OCI-LY1 (cell line): ENCODE measurements around the gene FUT8.

Experiments
- H2AFZ ChIP-seq: fragments of 200-600 bp; sonication (generic), shearing (Covaris generic); 2 replicates; pipeline ENCODE4 v1.6.0; 2014; ENCODE audit warnings: antibody characterized with exemption, mild to moderate bottlenecking, low read length
- H3F3A ChIP-seq: fragments of 200-600 bp; sonication (generic), shearing (Covaris generic); 2 replicates; pipeline ENCODE4 v1.6.0; 2014; ENCODE audit warnings: mild to moderate bottlenecking, antibody characterized with exemption, low read length, moderate library complexity; ENCODE audit not compliant: insufficient read depth
- H3K27ac ChIP-seq: fragments of 200-600 bp; sonication (generic); 2 replicates; pipeline ENCODE4 v1.5.1; 2014; ENCODE audit warnings: low read length, mixed run types, mild to moderate bottlenecking, low read depth; ENCODE audit not compliant: poor library complexity, severe bottlenecking
- H3K27me3 ChIP-seq: fragments of 200-600 bp; sonication (generic); 2 replicates; pipeline ENCODE4 v1.6.0; 2014; ENCODE audit warnings: antibody characterized with exemption, mild to moderate bottlenecking, low read length, moderate library complexity; ENCODE audit not compliant: insufficient read depth
- H3K36me3 ChIP-seq: fragments of 200-600 bp; sonication (generic); 2 replicates; pipeline ENCODE4 v1.6.1; 2014; ENCODE audit warnings: mild to moderate bottlenecking, antibody characterized with exemption, low read length, moderate library complexity, mixed read lengths; ENCODE audit not compliant: insufficient read depth
- H3K4me1 ChIP-seq: fragments of 200-600 bp; sonication (generic); 2 replicates; pipeline ENCODE4 v1.5.1; 2014; ENCODE audit warnings: mild to moderate bottlenecking, low read length, moderate library complexity; ENCODE audit not compliant: insufficient read depth, severe bottlenecking
- H3K4me2 ChIP-seq: fragments of 200-600 bp; sonication (generic), shearing (Covaris generic); 2 replicates; pipeline ENCODE4 v1.6.1; 2014; ENCODE audit warnings: low read length
- H3K4me3 ChIP-seq: fragments of 200-600 bp; sonication (generic); 2 replicates; pipeline ENCODE4 v1.5.1; 2014; ENCODE audit warnings: low read length, low read depth, mild to moderate bottlenecking, mixed read lengths; ENCODE audit not compliant: poor library complexity, severe bottlenecking
- H3K79me2 ChIP-seq: fragments of 200-600 bp; shearing (Covaris generic); 2 replicates; pipeline ENCODE4 v1.6.1; 2016; ENCODE audit warnings: mixed run types, low read length, mixed read lengths; ENCODE audit not compliant: insufficient read depth
- H3K9ac ChIP-seq: fragments of 200-600 bp; sonication (generic), shearing (Covaris generic); 2 replicates; pipeline ENCODE4 v1.6.1; 2014; ENCODE audit warnings: mild to moderate bottlenecking, low read length, mixed read lengths
- H3K9me2 ChIP-seq: fragments of 200-600 bp; sonication (generic), shearing (Covaris generic); 2 replicates; pipeline ENCODE4 v1.6.1; 2014; ENCODE audit warnings: low read depth, mild to moderate bottlenecking, low read length, mixed read lengths
- H3K9me3 ChIP-seq: fragments of 200-600 bp; shearing (Covaris generic); 2 replicates; pipeline ENCODE4 v1.6.1; 2014; ENCODE audit warnings: low read length, mixed read lengths
- H4K20me1 ChIP-seq: fragments of 200-600 bp; sonication (generic), shearing (Covaris generic); 2 replicates; pipeline ENCODE4 v1.6.0; 2016; ENCODE audit warnings: mild to moderate bottlenecking, low read length; ENCODE audit not compliant: insufficient read depth
- CTCF ChIP-seq: fragments of 200-600 bp; sonication (generic), shearing (Covaris generic); IDR thresholded peaks from 2 replicates; pipeline ENCODE4 v1.5.1; 2017; ENCODE audit warnings: mild to moderate bottlenecking, antibody characterized with exemption, low read length, moderate library complexity, mixed read lengths
- EZH2 ChIP-seq: fragments of 200-600 bp; sonication (generic), shearing (Covaris generic); IDR thresholded peaks from 2 replicates; pipeline ENCODE4 v1.8.0; 2017; ENCODE audit warnings: borderline replicate concordance, mixed run types, mild to moderate bottlenecking, antibody characterized with exemption, low read length, moderate library complexity, mixed read lengths

Gene FUT8

DNA sequence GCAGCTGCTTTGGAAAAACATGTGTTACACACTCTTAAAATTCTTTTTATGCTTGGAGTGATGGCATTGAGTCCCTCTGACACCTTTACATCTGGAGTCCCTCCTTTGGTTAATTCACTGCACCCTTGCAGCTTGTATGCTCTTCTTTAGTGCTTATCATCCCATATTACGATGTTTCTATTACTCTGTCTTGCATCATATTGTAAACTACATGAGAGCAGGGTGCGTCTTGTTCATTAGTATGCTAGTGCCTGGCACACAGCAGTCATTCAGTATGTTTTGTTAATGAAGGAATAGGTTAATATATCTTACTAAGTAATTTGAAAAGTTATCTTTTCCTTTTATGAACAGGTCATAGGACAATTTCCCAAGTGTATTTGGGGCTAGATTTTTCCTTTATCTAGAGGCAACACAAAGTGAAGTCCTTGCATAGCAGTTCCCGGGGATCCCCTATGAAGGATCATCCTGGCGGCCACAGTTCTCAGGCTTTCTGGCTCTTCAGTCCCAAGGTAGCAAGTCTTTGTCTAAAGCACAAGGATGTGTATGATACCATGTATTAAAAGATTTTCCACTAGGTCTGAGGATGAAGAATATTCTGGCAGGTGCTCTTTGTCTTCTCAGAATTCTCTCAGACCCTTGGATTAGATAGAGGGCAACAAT lies 363.8 kb downstream of the FUT8 start:
- Histone ChIP-seq H3K27ac (no peak overlapping the region), H3K4me2 (no peak overlapping the region), H3K27me3 (no peaks in the 10 kb centered on the region; the same call in 1 of the 2 replicates), H3F3A (no peaks in the 10 kb centered on the region), H3K9me2 (no peaks in the 10 kb centered on the region), H3K4me1 (no peaks in the 10 kb centered on the region), H4K20me1 (no peaks in the 10 kb centered on the region), H2AFZ (no peak overlapping the region), H3K4me3 (no peak overlapping the region), H3K79me2 (no peaks in the 10 kb centered on the region), H3K9ac (no peak overlapping the region), H3K36me3 (no peaks in the 10 kb centered on the region), H3K9me3 (no peaks in the 10 kb centered on the region)
- no peak for TF ChIP-seq CTCF
- no peak for TF ChIP-seq EZH2

DNA sequence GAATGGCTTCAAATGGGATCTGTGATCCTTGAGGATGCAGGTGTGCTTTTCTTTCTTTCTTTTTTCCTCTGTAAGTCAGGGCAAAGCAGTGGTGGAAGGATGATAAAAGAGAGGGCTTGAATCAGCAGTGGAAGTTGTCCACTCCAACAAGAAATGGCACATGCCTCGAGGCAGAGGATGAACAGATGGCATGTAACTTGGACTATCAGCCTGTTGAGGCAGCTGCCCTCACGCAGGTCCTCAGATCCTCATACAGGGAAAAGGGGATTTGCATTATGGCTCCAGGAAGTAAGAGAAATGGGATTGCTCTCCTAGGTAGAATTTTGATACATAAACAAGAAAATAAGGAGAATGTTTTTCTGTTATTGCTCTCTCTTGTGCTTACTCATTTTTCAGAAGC lies 368.0 kb downstream of the FUT8 start:
- no peaks in the 10 kb centered on the region for H3K9me2 ChIP-seq
- H3K4me3 ChIP-seq = no peak overlapping the region
- TF ChIP-seq EZH2 (no peak), CTCF (no peak)
- no peaks in the 10 kb centered on the region; the same call in 1 of the 2 replicates for H3K27me3 ChIP-seq
- H3F3A ChIP-seq = no peaks in the 10 kb centered on the region
- no peaks in the 10 kb centered on the region for H3K4me1 ChIP-seq
- no peak overlapping the region for H3K9ac ChIP-seq
- H3K79me2 ChIP-seq = no peaks in the 10 kb centered on the region
- no peaks in the 10 kb centered on the region for H4K20me1 ChIP-seq
- no peaks in the 10 kb centered on the region for H3K9me3 ChIP-seq
- H3K36me3 ChIP-seq = no peaks in the 10 kb centered on the region
- H3K4me2 ChIP-seq = no peak overlapping the region
- H2AFZ ChIP-seq = no peak overlapping the region
- H3K27ac ChIP-seq = no peak overlapping the region

- Histone ChIP-seq H3F3A (no peaks in the 10 kb centered on the region), H3K79me2 (no peaks in the 10 kb centered on the region), H3K4me3 (no peak overlapping the region), H3K9me3 (no peaks in the 10 kb centered on the region), H3K36me3 (no peaks in the 10 kb centered on the region), H3K4me1 (no peaks in the 10 kb centered on the region), H3K27me3 (peaks cover 4% of the 10 kb centered on the region; the same call in 1 of the 2 replicates), H2AFZ (no peak overlapping the region), H4K20me1 (no peaks in the 10 kb centered on the region), H3K9me2 (no peaks in the 10 kb centered on the region), H3K27ac (no peak overlapping the region), H3K4me2 (no peak overlapping the region), H3K9ac (no peak overlapping the region)
- TF ChIP-seq CTCF = no peak
- no peak for TF ChIP-seq EZH2
Observed at GRCh38 chr14:65783101-65783500, 370.6 kb downstream of the FUT8 start.
